ENCODE measurements around the gene DNAJB9.
"Not testable (repeated sequence)": the region's sequence is repeated elsewhere in the genome, so short reads cannot be mapped to it uniquely, and the experiment has no call there.

DNAJB9 gene

DNA sequence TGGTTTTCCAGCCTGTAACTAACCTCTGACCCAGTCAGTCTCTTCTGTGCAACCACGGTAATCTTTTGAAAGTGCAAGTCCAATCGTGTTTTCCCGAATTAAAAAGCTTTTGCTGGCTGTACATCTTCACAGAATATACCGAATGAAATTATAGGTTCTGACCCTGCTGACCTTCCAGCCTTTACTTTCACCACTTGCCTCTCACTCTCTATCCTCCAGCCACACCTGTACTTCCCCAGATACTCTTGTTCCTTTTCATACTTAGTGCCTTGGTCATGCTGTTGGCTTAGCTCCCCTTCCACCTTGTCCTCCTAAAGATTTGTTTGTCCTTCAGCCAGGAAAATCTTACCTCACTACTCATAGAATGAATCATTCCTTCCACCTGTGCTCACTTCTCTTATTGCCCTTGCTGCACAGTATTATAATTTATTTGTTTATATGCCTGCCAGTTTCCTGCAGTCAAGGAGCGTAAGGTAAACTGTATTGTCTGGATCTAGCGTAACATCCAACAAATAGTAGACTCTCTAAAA lies 41.4 kb upstream of the DNAJB9 start:
- TF ChIP-seq, protein P1, sequence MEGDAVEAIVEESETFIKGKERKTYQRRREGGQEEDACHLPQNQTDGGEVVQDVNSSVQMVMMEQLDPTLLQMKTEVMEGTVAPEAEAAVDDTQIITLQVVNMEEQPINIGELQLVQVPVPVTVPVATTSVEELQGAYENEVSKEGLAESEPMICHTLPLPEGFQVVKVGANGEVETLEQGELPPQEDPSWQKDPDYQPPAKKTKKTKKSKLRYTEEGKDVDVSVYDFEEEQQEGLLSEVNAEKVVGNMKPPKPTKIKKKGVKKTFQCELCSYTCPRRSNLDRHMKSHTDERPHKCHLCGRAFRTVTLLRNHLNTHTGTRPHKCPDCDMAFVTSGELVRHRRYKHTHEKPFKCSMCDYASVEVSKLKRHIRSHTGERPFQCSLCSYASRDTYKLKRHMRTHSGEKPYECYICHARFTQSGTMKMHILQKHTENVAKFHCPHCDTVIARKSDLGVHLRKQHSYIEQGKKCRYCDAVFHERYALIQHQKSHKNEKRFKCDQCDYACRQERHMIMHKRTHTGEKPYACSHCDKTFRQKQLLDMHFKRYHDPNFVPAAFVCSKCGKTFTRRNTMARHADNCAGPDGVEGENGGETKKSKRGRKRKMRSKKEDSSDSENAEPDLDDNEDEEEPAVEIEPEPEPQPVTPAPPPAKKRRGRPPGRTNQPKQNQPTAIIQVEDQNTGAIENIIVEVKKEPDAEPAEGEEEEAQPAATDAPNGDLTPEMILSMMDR (IDR thresholded peaks at IDR 0.05), result no peak
- no peak overlapping the region for H3K27ac Mint-ChIP-seq
- DNase-seq, result no peak
- no peaks in the 10 kb centered on the region for H3K36me3 Mint-ChIP-seq (ENCODE audit: low read depth)
- H3K4me1 Mint-ChIP-seq, result peaks cover 32% of the 10 kb centered on the region
- H3K27me3 Mint-ChIP-seq (ENCODE audit: low read depth, poor library complexity), result no peaks in the 10 kb centered on the region
- H3K4me3 Mint-ChIP-seq, result peak overlapping the region; percentile 58
- no peaks in the 10 kb centered on the region for H3K9me3 Mint-ChIP-seq

DNA sequence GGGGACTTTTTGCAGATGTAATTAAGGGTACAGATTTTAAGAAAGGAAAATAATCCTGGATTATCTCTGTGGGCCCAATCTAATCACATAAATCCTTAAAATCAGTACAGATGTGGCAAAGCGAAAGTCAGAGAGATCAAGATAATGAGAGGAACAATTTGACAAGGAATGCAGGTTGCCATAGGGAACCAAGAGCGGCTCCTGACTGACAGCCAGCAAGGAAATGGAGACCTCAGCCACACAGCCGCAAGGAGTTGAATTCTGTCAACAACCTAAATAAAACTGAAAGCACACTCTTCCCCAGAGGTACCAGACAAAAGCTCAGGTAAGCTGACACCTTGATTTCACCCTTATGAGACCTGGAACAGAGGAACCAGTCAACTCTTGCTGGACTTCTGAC lies 40.3 kb upstream of the DNAJB9 start:
- H3K4me3 Mint-ChIP-seq, result no peak overlapping the region
- H3K4me1 Mint-ChIP-seq, result peaks cover 22% of the 10 kb centered on the region
- no peaks in the 10 kb centered on the region for H3K36me3 Mint-ChIP-seq (ENCODE audit: low read depth)
- no peak for DNase-seq
- H3K27ac Mint-ChIP-seq, result no peak overlapping the region
- no peaks in the 10 kb centered on the region for H3K27me3 Mint-ChIP-seq (ENCODE audit: low read depth, poor library complexity)
- no peaks in the 10 kb centered on the region for H3K9me3 Mint-ChIP-seq
- TF ChIP-seq, protein P1 (IDR thresholded peaks at IDR 0.05), result no peak

DNA sequence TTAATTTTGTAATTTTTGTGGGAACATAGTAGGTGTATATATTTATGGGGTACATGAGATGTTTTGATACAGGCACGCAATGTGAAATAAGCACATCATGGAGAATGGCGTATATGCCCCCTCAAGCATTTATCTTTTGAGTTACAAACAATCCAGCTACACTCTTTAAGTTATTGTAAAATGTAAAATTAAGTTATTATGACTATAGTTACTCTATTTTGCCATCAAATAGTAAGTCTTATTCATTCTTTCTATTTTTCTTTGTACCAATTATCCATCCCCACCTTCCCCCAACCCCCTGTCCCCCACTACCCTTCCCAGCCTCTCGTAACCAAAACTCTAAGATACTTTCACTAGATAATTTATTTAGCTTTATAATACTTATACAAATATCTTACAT lies 36.0 kb upstream of the DNAJB9 start:
- H3K27ac Mint-ChIP-seq, result no peak overlapping the region

DNA sequence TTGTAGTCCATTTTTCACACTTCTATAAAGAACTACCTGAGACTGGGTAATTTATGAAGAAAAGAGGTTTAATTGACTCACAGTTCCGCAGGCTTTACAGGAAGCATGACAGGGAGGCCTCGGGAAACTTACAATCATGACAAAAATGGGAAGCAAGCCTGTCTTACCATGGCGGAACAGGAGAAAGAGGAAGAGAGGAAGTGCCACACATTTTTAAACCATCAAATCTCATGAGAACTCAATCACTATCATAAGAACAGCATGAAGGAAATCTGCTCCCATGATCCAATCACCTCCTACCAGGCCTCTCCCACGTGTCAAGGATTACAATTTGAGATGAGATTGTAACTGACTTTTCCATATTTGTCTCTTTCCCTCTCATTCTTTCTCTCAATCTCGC lies 34.4 kb upstream of the DNAJB9 start:
- Mint-ChIP-seq H3K9me3 (no peaks in the 10 kb centered on the region), H3K27me3 (ENCODE audit: low read depth, poor library complexity) (no peaks in the 10 kb centered on the region), H3K36me3 (ENCODE audit: low read depth) (no peaks in the 10 kb centered on the region), H3K4me1 (no peaks in the 10 kb centered on the region), H3K4me3 (no peak overlapping the region), H3K27ac (no peak overlapping the region)
- DNase-seq, result no peak
- TF ChIP-seq, protein P1 (IDR thresholded peaks at IDR 0.05), result no peak

More for the DNA sequence above, 36.0 kb upstream of the DNAJB9 start:
- Mint-ChIP-seq H3K9me3 (no peaks in the 10 kb centered on the region), H3K4me1 (peaks cover 4% of the 10 kb centered on the region), H3K36me3 (ENCODE audit: low read depth) (no peaks in the 10 kb centered on the region), H3K4me3 (no peak overlapping the region), H3K27me3 (ENCODE audit: low read depth, poor library complexity) (no peaks in the 10 kb centered on the region)
- DNase-seq, result no peak
- TF ChIP-seq, protein P1 (IDR thresholded peaks at IDR 0.05), result no peak

DNA sequence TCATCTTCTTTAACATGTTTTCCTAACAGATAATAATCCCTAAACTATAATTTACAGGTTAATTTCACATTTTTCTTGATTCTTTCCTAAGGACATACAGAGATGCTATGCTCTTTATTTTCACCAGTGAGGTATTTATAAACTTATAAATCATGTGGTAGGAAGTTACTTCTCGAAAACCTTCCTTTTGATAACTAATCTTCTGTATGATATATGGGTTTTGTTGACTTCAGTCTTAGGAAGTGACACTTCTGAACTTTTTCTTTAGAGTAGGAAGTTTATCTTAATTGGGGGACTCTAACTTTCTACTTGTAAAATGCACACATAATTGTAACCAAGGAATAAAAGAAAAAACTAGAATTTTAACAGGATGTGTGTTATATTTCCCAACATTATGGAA lies 33.9 kb upstream of the DNAJB9 start:
- H3K9me3 Mint-ChIP-seq, result no peaks in the 10 kb centered on the region
- no peak overlapping the region for H3K4me3 Mint-ChIP-seq
- DNase-seq, result no peak
- H3K27me3 Mint-ChIP-seq (ENCODE audit: low read depth, poor library complexity), result no peaks in the 10 kb centered on the region
- no peaks in the 10 kb centered on the region for H3K36me3 Mint-ChIP-seq (ENCODE audit: low read depth)
- H3K27ac Mint-ChIP-seq, result no peak overlapping the region
- no peaks in the 10 kb centered on the region for H3K4me1 Mint-ChIP-seq
- TF ChIP-seq, protein P1 (IDR thresholded peaks at IDR 0.05), result no peak

DNA sequence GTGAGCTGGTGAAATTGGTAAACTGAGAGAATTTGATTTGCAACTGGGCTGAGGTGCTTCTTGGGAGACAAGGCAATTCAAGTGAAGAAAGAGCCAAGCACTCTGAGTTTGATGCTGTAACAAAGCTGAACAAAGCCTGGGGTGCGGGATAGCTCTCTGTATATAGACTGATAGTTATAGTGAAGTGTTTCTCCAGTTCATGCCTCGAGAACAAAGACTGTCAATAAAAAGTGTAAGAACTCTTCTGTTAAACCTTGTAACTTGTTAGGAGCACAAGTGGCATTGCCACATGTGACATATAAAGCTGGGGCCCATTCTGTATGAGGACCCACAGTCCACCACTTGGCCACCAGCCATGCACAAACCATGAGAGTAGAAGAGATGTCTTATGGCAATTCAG lies 32.4 kb upstream of the DNAJB9 start:
- no peak for DNase-seq
- no peaks in the 10 kb centered on the region for H3K36me3 Mint-ChIP-seq (ENCODE audit: low read depth)
- H3K27ac Mint-ChIP-seq, result no peak overlapping the region
- H3K9me3 Mint-ChIP-seq, result no peaks in the 10 kb centered on the region
- H3K4me3 Mint-ChIP-seq, result no peak overlapping the region
- H3K27me3 Mint-ChIP-seq (ENCODE audit: low read depth, poor library complexity), result no peaks in the 10 kb centered on the region
- TF ChIP-seq, protein P1 (IDR thresholded peaks at IDR 0.05), result no peak
- H3K4me1 Mint-ChIP-seq, result no peaks in the 10 kb centered on the region

DNA sequence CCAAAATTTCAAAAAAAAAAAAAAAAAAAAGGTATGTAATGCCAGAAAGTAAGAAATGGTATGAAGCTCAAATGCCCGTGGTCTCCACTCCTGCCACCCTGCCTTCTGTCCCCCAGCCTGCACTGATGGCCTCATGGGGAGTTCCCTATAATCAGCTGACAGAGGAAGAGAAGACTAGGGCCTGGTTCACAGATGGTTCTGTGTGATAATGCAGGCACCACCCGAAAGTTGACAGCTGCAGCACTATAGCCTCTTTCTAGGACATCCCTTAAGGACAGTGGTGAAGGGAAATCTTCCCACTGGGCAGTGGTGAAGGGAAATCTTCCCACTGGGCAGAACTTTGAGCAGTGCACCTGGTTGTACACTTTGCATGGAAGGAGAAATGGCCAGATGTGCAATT lies 31.4 kb upstream of the DNAJB9 start:
- not testable (repeated sequence) for H3K4me1 Mint-ChIP-seq; DNase-seq; H3K36me3 Mint-ChIP-seq (ENCODE audit: low read depth); H3K4me3 Mint-ChIP-seq; H3K27ac Mint-ChIP-seq; H3K9me3 Mint-ChIP-seq; H3K27me3 Mint-ChIP-seq (ENCODE audit: low read depth, poor library complexity)

DNA sequence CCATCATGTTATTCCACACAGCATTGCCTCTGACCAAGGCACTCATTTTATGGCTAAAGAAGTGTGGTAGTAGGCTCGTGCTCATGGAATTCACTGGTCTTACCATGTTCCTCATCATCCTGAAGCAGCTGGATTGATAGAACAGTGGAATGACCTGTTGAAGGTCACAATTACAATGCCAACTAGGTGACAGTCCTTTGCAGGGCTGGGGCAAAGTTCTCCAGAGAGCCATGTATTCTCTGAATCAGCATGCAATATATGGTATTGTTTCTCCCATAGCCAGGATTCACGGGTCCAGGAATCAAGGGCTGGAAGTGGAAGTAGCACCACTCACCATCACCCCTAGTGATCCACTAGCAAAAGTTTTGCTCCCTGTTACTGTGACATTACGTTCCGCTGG lies 31.0 kb upstream of the DNAJB9 start:
- not testable (repeated sequence) for H3K4me1 Mint-ChIP-seq; H3K36me3 Mint-ChIP-seq (ENCODE audit: low read depth); H3K9me3 Mint-ChIP-seq; H3K27ac Mint-ChIP-seq; DNase-seq; H3K4me3 Mint-ChIP-seq; H3K27me3 Mint-ChIP-seq (ENCODE audit: low read depth, poor library complexity)
